ENCODE results near the gene SLC13A1.

The SLC13A1 gene

GRCh38 chr7:123218866-123219265 is 19.1 kb upstream of the SLC13A1 start:
- Histone ChIP-seq H3F3A (ENCODE audit: insufficient read depth, low read length) (no peaks in the 10 kb centered on the region), H3K4me1 (ENCODE audit: low read length) (no peaks in the 10 kb centered on the region), H3K9me2 (replicated peaks; ENCODE audit: insufficient read depth, low read length) (no peaks in the 10 kb centered on the region), H3K27me3 (replicated peaks; ENCODE audit: insufficient read depth, low read length) (no peaks in the 10 kb centered on the region), H3K4me2 (ENCODE audit: low read depth, low read length) (no peak overlapping the region), H3K4me3 (ENCODE audit: low read length) (no peak overlapping the region), H3K9ac (ENCODE audit: low read length) (no peak overlapping the region), H3K9me3 (replicated peaks; ENCODE audit: insufficient read depth, low read length) (no peaks in the 10 kb centered on the region), H4K20me1 (ENCODE audit: insufficient read depth, low read length) (no peaks in the 10 kb centered on the region), H3K36me3 (replicated peaks; ENCODE audit: insufficient read depth, low read length) (no peaks in the 10 kb centered on the region), H2AFZ (ENCODE audit: low read length) (no peak overlapping the region), H3K79me2 (ENCODE audit: low read length) (no peaks in the 10 kb centered on the region), H3K27ac (ENCODE audit: low read length) (no peak overlapping the region)
- TF ChIP-seq EZH2 (optimal IDR thresholded peaks at IDR 0.05; ENCODE audit: low read depth, low read length) (no peak), EZH2phosphoT487 (IDR thresholded peaks at IDR 0.05; ENCODE audit: low read length) (no peak), CTCF (IDR thresholded peaks at IDR 0.05; ENCODE audit: low read length) (no peak)
- DNase-seq, result no peak

DNA sequence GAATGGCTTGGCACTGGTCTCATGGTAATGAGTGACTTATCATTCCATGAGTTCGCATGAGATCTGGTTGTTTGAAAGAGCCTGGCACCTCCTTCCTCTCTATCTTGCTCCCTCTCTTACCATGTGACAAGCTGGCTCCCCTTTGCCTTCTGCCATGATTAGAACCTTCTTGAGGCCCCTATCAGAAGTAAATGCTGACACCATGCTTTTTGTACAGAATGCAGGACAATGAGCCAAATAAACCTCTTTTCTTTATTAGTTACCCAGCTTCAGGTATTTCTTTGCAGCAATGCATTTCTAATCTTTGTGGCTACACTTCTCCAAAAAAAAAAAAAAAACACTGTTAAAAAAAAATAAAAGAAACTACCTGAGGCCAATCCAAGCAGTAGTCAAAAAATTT is 17.1 kb upstream of the SLC13A1 start:
- Histone ChIP-seq H3K4me1 (ENCODE audit: low read length) (no peaks in the 10 kb centered on the region), H3K79me2 (ENCODE audit: low read length) (no peaks in the 10 kb centered on the region), H3K4me2 (ENCODE audit: low read depth, low read length) (no peak overlapping the region)

GRCh38 chr7:123215350-123215749 is 15.6 kb upstream of the SLC13A1 start:
- Histone ChIP-seq H3F3A (ENCODE audit: insufficient read depth, low read length) (no peaks in the 10 kb centered on the region), H3K36me3 (replicated peaks; ENCODE audit: insufficient read depth, low read length) (no peaks in the 10 kb centered on the region), H3K4me1 (ENCODE audit: low read length) (no peaks in the 10 kb centered on the region), H3K79me2 (ENCODE audit: low read length) (no peaks in the 10 kb centered on the region), H3K27ac (ENCODE audit: low read length) (no peak overlapping the region), H3K9me3 (replicated peaks; ENCODE audit: insufficient read depth, low read length) (no peaks in the 10 kb centered on the region), H3K4me3 (ENCODE audit: low read length) (no peak overlapping the region), H3K4me2 (ENCODE audit: low read depth, low read length) (no peak overlapping the region), H3K9ac (ENCODE audit: low read length) (no peak overlapping the region), H2AFZ (ENCODE audit: low read length) (no peak overlapping the region), H3K27me3 (replicated peaks; ENCODE audit: insufficient read depth, low read length) (no peaks in the 10 kb centered on the region), H3K9me2 (replicated peaks; ENCODE audit: insufficient read depth, low read length) (no peaks in the 10 kb centered on the region), H4K20me1 (ENCODE audit: insufficient read depth, low read length) (no peaks in the 10 kb centered on the region)
- no peak for DNase-seq
- TF ChIP-seq CTCF (IDR thresholded peaks at IDR 0.05; ENCODE audit: low read length), result no peak
- no peak for TF ChIP-seq EZH2 (optimal IDR thresholded peaks at IDR 0.05; ENCODE audit: low read depth, low read length)
- no peak for TF ChIP-seq EZH2phosphoT487 (IDR thresholded peaks at IDR 0.05; ENCODE audit: low read length)

More for the DNA sequence above, 17.1 kb upstream of the SLC13A1 start:
- H3K36me3 ChIP-seq (replicated peaks; ENCODE audit: insufficient read depth, low read length), result no peaks in the 10 kb centered on the region
- no peaks in the 10 kb centered on the region for H3K9me2 ChIP-seq (replicated peaks; ENCODE audit: insufficient read depth, low read length)
- H3F3A ChIP-seq (ENCODE audit: insufficient read depth, low read length), result no peaks in the 10 kb centered on the region
- no peak overlapping the region for H2AFZ ChIP-seq (ENCODE audit: low read length)
- no peak overlapping the region for H3K4me3 ChIP-seq (ENCODE audit: low read length)
- no peak for DNase-seq
- no peaks in the 10 kb centered on the region for H4K20me1 ChIP-seq (ENCODE audit: insufficient read depth, low read length)
- no peak overlapping the region for H3K27ac ChIP-seq (ENCODE audit: low read length)
- no peak overlapping the region for H3K9ac ChIP-seq (ENCODE audit: low read length)
- H3K27me3 ChIP-seq (replicated peaks; ENCODE audit: insufficient read depth, low read length), result no peaks in the 10 kb centered on the region
- no peaks in the 10 kb centered on the region for H3K9me3 ChIP-seq (replicated peaks; ENCODE audit: insufficient read depth, low read length)
- TF ChIP-seq EZH2 (optimal IDR thresholded peaks at IDR 0.05; ENCODE audit: low read depth, low read length) (no peak), CTCF (IDR thresholded peaks at IDR 0.05; ENCODE audit: low read length) (no peak), EZH2phosphoT487 (IDR thresholded peaks at IDR 0.05; ENCODE audit: low read length) (no peak)

Data from MM.1S (cell line).